GM21447 (cell line): ENCODE results near the gene TJP1.
"Not testable (repeated sequence)": the region's sequence is repeated elsewhere in the genome, so short reads cannot be mapped to it uniquely, and the experiment has no call there.

ENCODE experiments used
- ATAC-seq: cut with Tn5 transposase; IDR thresholded peaks from one replicate; pipeline ENCODE4 v1.9.1; 2021; ENCODE audit not compliant: unreplicated experiment

The TJP1 gene

DNA sequence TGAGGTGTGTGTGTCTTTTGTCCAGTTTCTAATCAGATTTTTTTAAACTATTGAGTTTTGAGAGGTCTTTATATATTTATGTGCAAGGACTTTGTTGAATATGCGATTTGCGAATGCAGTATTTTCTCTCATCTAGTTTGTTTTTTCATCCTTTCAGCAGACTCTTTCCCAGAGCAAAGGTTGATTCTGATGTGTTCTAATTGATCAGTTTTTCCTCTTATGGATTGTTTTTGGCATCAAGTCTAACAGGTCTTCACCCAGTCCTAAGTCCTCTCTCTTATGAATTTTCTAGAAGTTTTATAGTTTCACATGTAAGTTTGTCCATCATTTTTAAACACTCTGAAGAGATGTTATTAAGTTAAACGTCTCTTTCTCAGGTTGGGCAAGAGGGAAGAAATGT lies 17.8 kb upstream of the TJP1 start:
- ATAC-seq = no peak

- no peak for ATAC-seq
Measured at GRCh38 chr15:29838352-29839010, 16.2 kb upstream of the TJP1 start.

DNA sequence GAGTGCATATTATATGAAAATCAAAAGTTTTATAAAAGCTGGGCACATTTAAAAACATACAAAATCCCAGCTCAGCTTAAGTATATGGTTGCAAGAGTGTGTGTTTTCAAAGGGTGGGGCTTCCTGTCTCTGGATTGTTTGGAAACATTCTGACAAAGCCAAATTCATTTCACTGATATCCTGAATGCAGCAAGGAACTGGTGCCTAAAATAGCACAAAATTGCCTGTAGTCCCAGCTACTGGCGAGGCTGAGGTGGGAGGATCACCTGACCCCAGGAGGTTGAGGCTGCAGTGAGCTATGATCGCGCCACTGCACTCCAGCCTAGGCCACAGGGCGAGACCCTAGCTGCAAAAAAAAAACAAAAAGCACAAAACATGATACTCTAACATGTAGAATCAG lies 13.0 kb upstream of the TJP1 start:
- no peak for ATAC-seq

- ATAC-seq = no peak
Measured at GRCh38 chr15:29832709-29833108, 10.4 kb upstream of the TJP1 start.

GRCh38 chr15:29826908-29827820 lies 4.9 kb upstream of the TJP1 start:
- no peak for ATAC-seq

- ATAC-seq = no peak
Measured at GRCh38 chr15:29825227-29825626, 3.0 kb upstream of the TJP1 start.

- no peak for ATAC-seq
Measured at GRCh38 chr15:29822684-29823459, 604 bp upstream of the TJP1 start.

GRCh38 chr15:29821416-29822099 lies 710 bp downstream of the TJP1 start:
- peak; percentile 64 for ATAC-seq

- ATAC-seq = no peak
Measured at GRCh38 chr15:29820394-29821154, 1.7 kb downstream of the TJP1 start.

DNA sequence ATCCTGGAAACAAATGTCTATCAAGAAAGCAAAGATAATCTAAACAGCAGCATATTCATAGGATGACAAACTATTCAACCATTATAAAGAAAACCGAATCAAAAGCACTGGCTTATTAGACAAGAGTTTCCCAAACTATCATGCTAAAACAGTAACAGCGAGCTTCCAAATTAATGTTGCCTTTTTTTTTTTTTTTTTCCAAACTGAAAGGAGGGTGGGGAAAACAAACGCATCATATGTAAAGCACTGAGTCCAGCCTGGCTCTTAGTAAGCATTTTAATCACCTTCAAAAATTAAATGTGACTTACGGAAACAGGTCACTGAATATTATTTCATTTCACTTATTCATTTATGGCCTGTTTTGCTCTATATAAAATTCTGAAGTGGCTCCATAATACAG lies 2.3 kb downstream of the TJP1 start:
- no peak for ATAC-seq

- ATAC-seq = no peak
Measured at GRCh38 chr15:29818141-29818540, 4.1 kb downstream of the TJP1 start.

DNA sequence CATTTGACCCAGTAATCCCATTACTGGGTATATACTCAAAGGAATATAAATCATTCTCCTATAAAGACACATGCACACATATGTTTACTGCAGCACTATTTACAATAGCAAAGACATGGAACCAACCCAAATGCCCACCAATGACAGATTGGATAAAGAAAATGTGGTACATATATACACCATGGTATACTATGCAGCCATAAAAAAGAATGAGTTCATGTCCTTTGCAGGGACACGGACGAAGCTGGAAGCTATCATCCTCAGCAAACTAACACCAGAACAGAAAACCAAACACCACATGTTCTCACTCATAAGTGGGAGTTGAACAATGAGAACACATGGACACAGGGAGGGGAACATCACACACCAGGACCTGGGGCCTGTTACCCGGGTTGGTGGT lies 4.8 kb downstream of the TJP1 start:
- ATAC-seq = not testable (repeated sequence)

DNA sequence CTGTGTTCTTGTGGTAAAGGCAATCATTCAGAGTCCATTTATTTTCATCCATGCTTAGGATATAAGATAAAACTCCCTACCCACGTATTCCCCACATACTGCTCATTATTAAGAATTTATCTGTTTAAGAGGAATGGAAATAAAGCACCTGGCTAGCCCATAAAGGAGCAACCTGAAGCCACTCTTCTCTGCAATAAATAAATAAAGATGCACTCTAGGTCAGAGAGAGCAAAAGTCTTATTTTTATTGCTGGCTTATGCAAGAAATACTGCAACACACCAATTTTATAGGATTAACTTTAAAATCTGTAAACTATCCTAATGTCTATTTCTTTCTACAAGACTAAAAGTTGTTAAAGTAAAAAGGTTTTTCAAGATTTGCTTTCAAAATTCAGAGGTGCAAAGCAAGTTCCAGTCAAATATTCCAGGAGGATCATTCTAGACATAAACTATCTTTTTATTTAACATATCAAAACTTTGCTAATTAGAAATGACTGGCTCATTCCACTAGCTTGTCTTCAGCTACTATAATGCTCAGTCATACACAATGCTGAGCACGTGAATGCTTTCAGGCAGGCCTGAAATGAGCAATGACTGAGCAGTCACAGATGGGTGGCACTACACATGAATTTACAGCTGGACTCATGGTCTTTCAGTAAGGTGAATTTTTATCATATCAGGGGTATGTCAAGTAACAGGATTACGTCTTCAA lies 7.1 kb downstream of the TJP1 start:
- ATAC-seq = no peak

DNA sequence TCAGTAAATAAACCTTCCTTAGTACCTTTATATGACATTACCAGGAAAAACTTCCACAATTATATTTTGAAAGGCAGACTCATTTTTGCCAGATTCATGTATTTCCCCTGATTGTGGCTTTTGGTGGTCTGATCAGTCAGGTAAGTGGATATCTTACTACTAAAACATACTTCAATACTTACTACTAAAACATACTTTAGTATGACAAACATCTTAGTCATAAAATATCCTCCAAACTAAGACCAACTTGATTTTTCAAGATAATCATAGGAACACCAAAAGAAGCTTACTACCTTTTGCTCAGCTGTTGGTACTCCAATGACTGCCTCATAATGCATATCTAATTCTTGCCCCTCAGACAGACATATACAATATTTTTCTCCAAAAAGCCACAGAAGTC lies 9.3 kb downstream of the TJP1 start:
- ATAC-seq = no peak

DNA sequence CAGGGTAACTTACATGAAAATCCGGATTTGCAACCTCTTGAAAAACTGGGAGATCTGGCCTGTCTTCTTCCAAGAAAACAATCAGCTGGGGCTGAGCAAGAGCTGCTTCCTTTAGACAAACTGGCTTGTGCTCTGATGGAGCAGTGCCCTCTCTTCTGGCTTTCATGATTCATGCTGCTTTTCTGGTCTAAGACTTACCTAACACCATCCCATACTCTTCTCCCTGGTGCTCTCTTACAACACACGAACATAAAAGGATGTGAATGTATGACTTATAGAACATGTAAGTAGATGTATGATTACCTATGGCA lies 9.9 kb downstream of the TJP1 start:
- no peak for ATAC-seq

DNA sequence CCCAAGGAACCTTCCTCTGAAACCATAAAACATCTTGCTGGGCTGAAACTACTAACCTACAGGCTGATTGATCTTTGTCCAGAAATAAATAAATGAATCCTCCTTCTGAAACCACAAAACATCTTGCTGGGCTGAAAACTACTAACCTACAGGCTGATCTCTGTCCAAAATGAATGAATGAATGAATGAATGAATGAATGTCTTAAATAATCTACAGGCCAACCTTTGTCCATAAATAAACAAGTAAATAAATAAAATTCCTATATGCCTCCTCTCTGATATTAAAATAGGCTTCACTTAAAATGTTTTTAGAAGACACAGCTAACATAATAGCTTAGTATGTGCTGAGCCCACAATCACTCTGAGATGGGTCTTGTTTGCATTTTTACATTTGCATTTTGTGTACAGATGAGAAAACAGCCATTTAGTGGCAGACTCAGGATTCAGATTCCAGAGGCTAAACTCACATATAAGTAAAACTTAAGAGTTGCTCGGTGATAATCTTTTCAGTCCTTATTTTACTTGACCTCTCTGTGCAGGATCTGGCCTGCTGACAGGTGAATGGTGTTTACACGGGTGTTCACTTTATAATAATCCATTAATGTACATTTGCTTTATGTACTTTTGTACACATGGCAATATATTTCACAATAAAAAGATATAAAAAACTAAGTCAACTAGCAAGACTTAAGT lies 10.4 kb downstream of the TJP1 start:
- no peak for ATAC-seq

DNA sequence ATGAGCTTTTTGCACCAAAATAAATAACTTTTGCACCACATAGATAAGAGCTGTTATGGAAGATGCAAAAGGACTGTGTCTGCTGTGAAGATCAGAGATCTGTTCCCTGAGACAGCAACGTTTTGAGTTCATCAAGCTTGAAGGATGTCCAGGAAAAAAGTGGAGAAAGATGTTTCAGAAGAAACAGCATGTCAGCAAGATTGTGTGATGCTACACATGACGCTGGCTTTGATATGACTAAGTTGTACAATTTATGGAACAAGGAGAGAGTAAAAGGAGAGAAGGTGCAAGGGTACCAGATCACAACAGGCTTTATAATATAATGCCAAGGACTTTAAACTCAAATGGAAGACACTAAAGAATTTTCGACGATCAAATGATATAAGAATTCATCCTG lies 16.6 kb downstream of the TJP1 start:
- no peak for ATAC-seq

DNA sequence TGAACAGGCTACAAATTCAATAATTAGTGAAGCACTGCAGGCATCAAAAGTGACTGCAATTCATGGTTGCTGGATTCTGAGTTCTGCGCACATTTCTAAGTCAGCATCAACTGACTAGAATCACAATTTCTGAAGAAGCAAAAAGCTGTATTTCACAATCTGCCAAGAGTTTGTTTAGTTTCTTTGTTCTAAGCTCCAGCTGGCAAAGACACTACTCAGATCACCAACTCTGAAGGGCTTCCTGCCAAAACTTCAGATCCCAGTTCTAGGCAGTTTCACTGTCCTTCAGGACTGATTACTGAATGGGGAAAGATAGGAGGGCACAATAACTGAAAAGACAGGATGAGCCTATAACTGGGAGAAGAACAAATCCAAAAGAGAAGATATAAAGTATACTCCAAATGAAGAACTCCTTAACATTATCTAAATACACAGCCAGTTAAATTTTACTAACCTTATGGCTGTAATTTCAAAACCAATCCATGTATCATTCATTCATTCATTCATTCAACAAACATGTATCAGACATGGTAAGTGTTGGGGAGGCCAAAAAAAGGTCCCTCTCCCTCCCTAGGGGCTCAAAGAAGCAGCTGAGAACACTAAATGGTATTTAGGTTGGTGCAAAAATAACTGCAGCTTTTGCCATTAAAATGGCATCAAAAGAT lies 17.1 kb downstream of the TJP1 start:
- no peak for ATAC-seq

DNA sequence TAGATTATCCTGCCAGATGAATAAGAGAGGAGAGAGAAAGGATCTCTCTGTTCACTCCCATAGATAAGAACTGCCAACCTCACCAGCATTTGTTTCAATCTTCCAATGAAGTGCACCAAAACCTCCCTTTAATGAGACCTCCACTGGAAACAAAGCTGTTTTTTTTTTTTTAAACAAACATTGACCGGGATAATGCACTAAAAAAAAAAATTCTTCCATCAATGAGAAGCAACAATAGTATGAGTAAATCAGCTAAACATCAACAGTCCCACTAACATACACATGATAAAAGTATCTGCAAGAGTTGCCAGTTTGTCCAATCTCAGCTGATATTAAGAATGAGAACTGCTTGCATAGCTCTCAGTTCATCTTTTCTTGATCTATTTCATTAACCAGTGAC lies 19.9 kb downstream of the TJP1 start:
- ATAC-seq = no peak
